ENCODE results near the gene MYBL2. TPM values are rescaled to one million over a fixed set of nuclear protein-coding genes. Genes with fewer than 3 reads are reported as not detected.

Gene MYBL2
- total RNA-seq, 4 donors from 2014 or later, result 0.11 to 0.33 (median 0.19) TPM; not detected in 1

DNA sequence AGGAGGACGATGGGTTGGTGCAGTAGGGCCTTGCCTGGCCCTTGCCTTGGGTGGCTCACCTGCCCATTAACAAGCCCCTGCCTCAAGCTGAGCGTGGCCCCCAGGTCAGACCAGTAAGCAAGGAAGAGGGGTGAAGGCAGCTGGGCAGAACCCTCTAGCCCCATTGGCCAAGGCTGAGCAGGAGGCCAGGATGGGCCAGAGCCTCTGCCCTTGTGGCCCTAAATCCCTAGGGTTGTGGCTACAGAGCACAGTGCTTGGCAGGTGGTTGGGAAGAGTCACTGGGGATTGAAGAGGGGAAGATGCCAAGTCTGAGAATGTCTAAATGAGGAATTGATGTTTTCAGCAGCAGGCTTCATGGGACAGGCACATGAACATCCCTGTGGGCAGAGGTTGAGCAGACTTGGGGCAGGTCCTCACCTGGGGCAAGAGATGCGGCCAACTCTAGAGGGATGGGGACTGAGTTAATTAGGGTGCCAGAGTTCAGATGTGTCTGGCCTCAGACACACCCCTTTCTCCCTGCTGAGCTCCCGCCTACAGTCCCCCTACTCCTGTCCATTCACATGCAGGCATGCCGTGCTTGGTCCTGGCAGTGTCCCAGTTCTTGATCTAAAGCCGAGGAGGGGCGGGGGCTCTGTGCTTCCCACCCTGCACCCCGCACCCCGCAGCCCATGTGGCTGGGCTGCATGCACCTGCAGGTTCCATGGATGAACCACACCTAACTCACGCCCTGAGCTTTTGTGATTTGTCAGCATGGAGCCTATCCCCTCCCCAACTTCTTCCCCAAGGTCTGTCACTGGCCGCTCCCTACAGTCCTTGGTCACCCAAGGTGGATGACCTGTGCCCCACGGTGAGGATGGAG lies 50.1 kb downstream of the MYBL2 start:
- TF ChIP-seq, protein P1, sequence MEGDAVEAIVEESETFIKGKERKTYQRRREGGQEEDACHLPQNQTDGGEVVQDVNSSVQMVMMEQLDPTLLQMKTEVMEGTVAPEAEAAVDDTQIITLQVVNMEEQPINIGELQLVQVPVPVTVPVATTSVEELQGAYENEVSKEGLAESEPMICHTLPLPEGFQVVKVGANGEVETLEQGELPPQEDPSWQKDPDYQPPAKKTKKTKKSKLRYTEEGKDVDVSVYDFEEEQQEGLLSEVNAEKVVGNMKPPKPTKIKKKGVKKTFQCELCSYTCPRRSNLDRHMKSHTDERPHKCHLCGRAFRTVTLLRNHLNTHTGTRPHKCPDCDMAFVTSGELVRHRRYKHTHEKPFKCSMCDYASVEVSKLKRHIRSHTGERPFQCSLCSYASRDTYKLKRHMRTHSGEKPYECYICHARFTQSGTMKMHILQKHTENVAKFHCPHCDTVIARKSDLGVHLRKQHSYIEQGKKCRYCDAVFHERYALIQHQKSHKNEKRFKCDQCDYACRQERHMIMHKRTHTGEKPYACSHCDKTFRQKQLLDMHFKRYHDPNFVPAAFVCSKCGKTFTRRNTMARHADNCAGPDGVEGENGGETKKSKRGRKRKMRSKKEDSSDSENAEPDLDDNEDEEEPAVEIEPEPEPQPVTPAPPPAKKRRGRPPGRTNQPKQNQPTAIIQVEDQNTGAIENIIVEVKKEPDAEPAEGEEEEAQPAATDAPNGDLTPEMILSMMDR (IDR thresholded peaks at IDR 0.05), result no peak
- TF ChIP-seq POLR2A (IDR thresholded peaks at IDR 0.05; ENCODE audit: low read depth), result no peak
- no peak for TF ChIP-seq POLR2AphosphoS5 (IDR thresholded peaks at IDR 0.05)
- TF ChIP-seq EP300 (IDR thresholded peaks at IDR 0.05), result no peak
- WGBS, result 95% methylated on average over 11 of the region's 12 CpGs
- Histone ChIP-seq H3K4me1 (no peaks in the 10 kb centered on the region), H3K4me3 (no peak overlapping the region), H3K9me3 (peaks cover 0 to 7% (median 0%) of the 10 kb centered on the region in 4 donors), H3K27me3 (peaks cover 0 to 9% (median 0%) of the 10 kb centered on the region in 4 donors), H3K27ac (replicated peaks in 1 of 4) (no peak overlapping the region), H3K36me3 (no peaks in the 10 kb centered on the region)
- DNase-seq (ENCODE audit: extremely low spot score), result no peak
- intact Hi-C loops (cut with DNase I), result no loop called here

DNA sequence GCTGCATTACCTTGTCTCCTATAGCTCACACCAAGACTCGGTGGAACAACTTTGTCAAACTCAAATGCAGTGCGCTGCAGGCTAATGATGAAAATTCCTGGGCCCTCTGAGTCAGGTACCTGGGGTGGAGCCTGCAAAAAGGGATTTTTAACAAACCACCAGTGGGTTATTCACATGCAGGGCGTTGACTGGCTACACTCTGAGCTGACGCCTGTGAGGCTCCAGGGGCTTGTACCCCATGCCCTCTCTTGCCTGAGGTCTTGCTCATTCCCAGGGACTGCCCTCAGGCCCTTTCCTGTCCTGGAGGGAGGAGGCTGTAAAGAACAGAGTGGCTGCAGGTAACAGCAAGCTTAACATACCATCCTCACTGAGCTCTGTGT lies 50.7 kb downstream of the MYBL2 start:
- no peaks in the 10 kb centered on the region for H3K36me3 ChIP-seq
- no peaks in the 10 kb centered on the region for H3K4me1 ChIP-seq
- no peak for DNase-seq (ENCODE audit: extremely low spot score)
- H3K9me3 ChIP-seq, result peaks cover 0 to 7% (median 0%) of the 10 kb centered on the region in 4 donors
- peaks cover 0 to 9% (median 0%) of the 10 kb centered on the region in 4 donors for H3K27me3 ChIP-seq
- H3K4me3 ChIP-seq, result no peak overlapping the region
- TF ChIP-seq, protein P1 (IDR thresholded peaks at IDR 0.05), result no peak
- TF ChIP-seq EP300 (IDR thresholded peaks at IDR 0.05), result no peak
- no CpG with 5 or more reads among the region's 4 CpGs for WGBS
- no peak overlapping the region for H3K27ac ChIP-seq (replicated peaks in 1 of 4)
- intact Hi-C loops (cut with DNase I), result no loop called here

DNA sequence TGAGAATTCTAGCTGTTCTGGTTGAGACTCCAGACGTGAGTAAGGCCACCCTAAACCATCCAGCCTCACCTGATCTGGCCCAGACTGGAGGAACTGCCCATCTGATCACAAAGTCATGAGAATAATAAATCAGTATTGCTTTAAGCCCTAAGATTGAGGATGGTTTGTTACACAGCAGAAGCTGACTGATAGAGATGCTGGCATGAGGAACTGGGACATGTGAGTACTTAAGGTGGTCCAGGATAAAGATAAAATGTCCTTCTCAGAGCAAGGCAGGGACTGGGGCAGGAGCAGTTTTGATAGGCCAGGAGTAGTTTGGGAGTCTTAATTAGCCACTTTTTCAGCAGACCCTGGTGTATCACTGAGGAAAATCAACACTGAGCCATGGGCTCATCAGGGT lies 53.1 kb downstream of the MYBL2 start:
- H3K27me3 ChIP-seq, result peaks cover 0 to 9% (median 0%) of the 10 kb centered on the region in 4 donors
- no peaks in the 10 kb centered on the region for H3K36me3 ChIP-seq
- H3K4me1 ChIP-seq, result no peaks in the 10 kb centered on the region
- peaks cover 0 to 7% (median 0%) of the 10 kb centered on the region in 4 donors for H3K9me3 ChIP-seq
- 100% methylated on average over 1 of the region's 1 CpG for WGBS
- H3K27ac ChIP-seq (replicated peaks in 1 of 4), result no peak overlapping the region
- no peak for DNase-seq (ENCODE audit: extremely low spot score)
- H3K4me3 ChIP-seq, result no peak overlapping the region
- intact Hi-C loops (cut with DNase I), result no loop called here
- TF ChIP-seq EP300 (IDR thresholded peaks at IDR 0.05), result no peak
- TF ChIP-seq POLR2AphosphoS5 (IDR thresholded peaks at IDR 0.05), result no peak
- TF ChIP-seq, protein P1 (IDR thresholded peaks at IDR 0.05), result no peak
- TF ChIP-seq POLR2A (IDR thresholded peaks at IDR 0.05; ENCODE audit: low read depth), result no peak

DNA sequence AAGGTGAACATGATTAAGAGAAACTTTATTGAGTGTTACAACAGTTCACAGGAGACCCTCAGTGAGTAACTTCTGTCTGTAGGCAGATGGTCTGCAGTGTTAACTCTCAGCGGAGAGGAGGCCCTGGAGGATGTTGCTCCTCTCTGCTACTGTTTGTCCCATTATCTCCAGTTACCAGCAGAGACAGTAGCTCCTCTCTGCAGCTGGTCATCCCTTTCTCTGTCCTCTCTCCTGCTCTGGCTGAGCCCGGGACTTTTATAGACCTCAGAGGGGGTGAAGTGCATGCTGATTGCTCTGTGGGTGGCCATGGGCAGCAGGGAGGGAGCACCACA lies 54.1 kb downstream of the MYBL2 start:
- Histone ChIP-seq H3K27me3 (peaks cover 0 to 9% (median 0%) of the 10 kb centered on the region in 4 donors), H3K27ac (replicated peaks in 1 of 4) (no peak overlapping the region), H3K36me3 (no peaks in the 10 kb centered on the region), H3K4me1 (no peaks in the 10 kb centered on the region), H3K4me3 (no peak overlapping the region), H3K9me3 (peaks cover 0 to 7% (median 0%) of the 10 kb centered on the region in 4 donors)
- intact Hi-C loops (cut with DNase I), result no loop called here
- DNase-seq (ENCODE audit: extremely low spot score), result no peak
- TF ChIP-seq POLR2A (IDR thresholded peaks at IDR 0.05; ENCODE audit: low read depth) (no peak), POLR2AphosphoS5 (IDR thresholded peaks at IDR 0.05) (no peak), EP300 (IDR thresholded peaks at IDR 0.05) (no peak)
- TF ChIP-seq, protein P1 (IDR thresholded peaks at IDR 0.05), result no peak
- 6% methylated on average over 2 of the region's 2 CpGs for WGBS
